Esophagus muscularis mucosa (tissue), 4 donors: ENCODE results near the gene WDR4. TPM values are rescaled to one million over a fixed set of nuclear protein-coding genes. Genes with fewer than 3 reads are reported as not detected.
"Not testable (repeated sequence)": the region's sequence is repeated elsewhere in the genome, so short reads cannot be mapped to it uniquely, and the experiment has no call there.

Experiments used
- DNase-seq: peaks from one replicate; pipeline ENCODE4 v3.0.0-alpha.2; 2017; ENCODE audit errors: extremely low spot score
- H3K27ac ChIP-seq, 4 donors: fragments of 200-600 bp; sonication (generic); replicated peaks in 1 of 4; 1 replicate in 3 of 4; 2 replicates in 1 of 4; pipeline ENCODE4 v1.5.1; 2016 to 2019; ENCODE audit warnings: mild to moderate bottlenecking in 1 of 4
- H3K27me3 ChIP-seq, 4 donors: fragments of 200-600 bp; sonication (generic); one replicate each; pipeline versions ENCODE4 v1.5.1 to v1.6.0; 2016 to 2019
- H3K36me3 ChIP-seq, 4 donors: fragments of 200-600 bp; sonication (generic); one replicate each; pipeline ENCODE4 v1.5.1; 2016 to 2019
- H3K4me1 ChIP-seq, 4 donors: fragments of 200-600 bp; sonication (generic); one replicate each; pipeline ENCODE4 v1.5.1; 2016 to 2019
- H3K4me3 ChIP-seq, 4 donors: fragments of 200-600 bp; sonication (generic); 1 replicate in 2 of 4; 2 replicates in 2 of 4; pipeline ENCODE4 v1.5.1; 2016 to 2019; ENCODE audit warnings: mild to moderate bottlenecking in 4 of 4, moderate library complexity in 1 of 4
- H3K9me3 ChIP-seq, 4 donors: fragments of 200-600 bp; sonication (generic); 1 replicate in 3 of 4; 2 replicates in 1 of 4; pipeline ENCODE4 v1.5.1; 2016 to 2019
- EP300 ChIP-seq: sonication (generic); formaldehyde crosslinking; IDR thresholded peaks from one replicate; pipeline ENCODE4 v1.6.1; 2017; ENCODE audit warnings: antibody characterized with exemption
- POLR2A ChIP-seq: fragments of 450-650 bp; IDR thresholded peaks from one replicate; pipeline ENCODE4 v1.6.1; 2017; ENCODE audit warnings: antibody characterized with exemption, moderate library complexity, mild to moderate bottlenecking, low read depth
- POLR2AphosphoS5 ChIP-seq, 2 donors: sonication (generic); formaldehyde crosslinking; IDR thresholded peaks; one replicate each; pipeline ENCODE4 v1.6.1; 2017; ENCODE audit warnings: antibody characterized with exemption in 2 of 2
- WGBS: methylation state at CpG from one replicate; pipeline ENCODE4 v1.1.5; 2018; 5-methylcytosine and 5-hydroxymethylcytosine counted together
- intact Hi-C: fragments of 100-400 bp; cut with DNase I; formaldehyde crosslinking; loops from one replicate; pipeline ENCODE4 v1.15.1; 2023
- total RNA-seq, 4 donors: library from RNA; depleted of rRNA; stranded (reverse); fragments of >200 nt; gene quantifications; one replicate each; pipeline versions ENCODE4 v1.1.0 to v1.2.1, GENCODE V29; 2016
- TF ChIP-seq, protein P1 (sequence below), 3 experiments: fragments of 200-600 bp in 2 of 3; fragments of 450-650 bp in 1 of 3; sonication (generic) in 2 of 3; IDR thresholded peaks; one replicate each; pipeline ENCODE4 v1.5.1; 2017 to 2019; ENCODE audit warnings: antibody characterized with exemption in 3 of 3, mild to moderate bottlenecking in 2 of 3, moderate library complexity in 1 of 3

Gene WDR4
- total RNA-seq, 4 donors from 2014 or later = 5.8 to 10.1 (median 7.0) TPM

DNA sequence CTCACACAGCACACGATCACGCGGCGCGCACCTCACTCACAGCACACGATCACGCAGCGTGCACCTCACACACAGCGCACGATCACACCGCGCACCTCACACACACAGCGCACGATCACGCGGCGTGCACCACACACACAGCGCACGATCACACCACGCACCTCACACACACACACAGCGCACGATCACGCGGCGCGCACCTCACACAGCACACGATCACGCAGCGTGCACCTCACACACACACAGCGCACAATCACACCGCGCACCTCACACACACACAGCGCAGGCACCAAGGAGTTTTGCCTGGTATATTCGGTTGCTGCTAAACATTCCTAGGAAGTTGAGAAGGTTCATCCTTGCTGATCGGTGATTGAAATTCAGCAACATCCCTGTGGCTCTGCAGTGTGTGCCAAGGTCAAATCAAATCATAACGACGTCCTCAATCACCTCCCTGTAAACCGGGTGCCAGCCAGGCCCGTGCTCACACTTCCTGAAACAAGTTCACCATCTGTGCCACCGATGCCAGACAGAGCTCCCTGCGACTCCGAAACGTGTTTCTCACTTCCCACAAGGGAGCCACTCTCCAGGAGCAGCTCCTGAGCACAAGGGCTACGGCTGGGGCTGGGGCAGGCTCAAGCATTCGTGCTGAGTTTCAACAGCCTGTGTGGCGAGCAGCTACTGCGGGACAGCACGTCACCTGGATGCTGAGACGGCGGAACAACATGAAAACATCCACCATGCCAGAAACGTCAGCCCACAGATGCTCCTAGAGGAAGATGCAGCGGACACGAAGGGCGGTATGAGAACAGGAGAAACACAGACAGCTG lies 30.2 kb downstream of the WDR4 start:
- Histone ChIP-seq H3K27me3 (no peaks in the 10 kb centered on the region), H3K27ac (no peak overlapping the region), H3K36me3 (peaks cover 33 to 92% (median 90%) of the 10 kb centered on the region in 4 donors), H3K4me3 (no peak overlapping the region), H3K4me1 (peaks cover 6 to 15% (median 7%) of the 10 kb centered on the region in 4 donors), H3K9me3 (no peaks in the 10 kb centered on the region)
- DNase-seq = no peak
- WGBS = 91% methylated on average over 49 of the region's 54 CpGs
- intact Hi-C loops = no loop called here
- no peak for TF ChIP-seq POLR2AphosphoS5 (IDR thresholded peaks at IDR 0.05)
- TF ChIP-seq, protein P1, sequence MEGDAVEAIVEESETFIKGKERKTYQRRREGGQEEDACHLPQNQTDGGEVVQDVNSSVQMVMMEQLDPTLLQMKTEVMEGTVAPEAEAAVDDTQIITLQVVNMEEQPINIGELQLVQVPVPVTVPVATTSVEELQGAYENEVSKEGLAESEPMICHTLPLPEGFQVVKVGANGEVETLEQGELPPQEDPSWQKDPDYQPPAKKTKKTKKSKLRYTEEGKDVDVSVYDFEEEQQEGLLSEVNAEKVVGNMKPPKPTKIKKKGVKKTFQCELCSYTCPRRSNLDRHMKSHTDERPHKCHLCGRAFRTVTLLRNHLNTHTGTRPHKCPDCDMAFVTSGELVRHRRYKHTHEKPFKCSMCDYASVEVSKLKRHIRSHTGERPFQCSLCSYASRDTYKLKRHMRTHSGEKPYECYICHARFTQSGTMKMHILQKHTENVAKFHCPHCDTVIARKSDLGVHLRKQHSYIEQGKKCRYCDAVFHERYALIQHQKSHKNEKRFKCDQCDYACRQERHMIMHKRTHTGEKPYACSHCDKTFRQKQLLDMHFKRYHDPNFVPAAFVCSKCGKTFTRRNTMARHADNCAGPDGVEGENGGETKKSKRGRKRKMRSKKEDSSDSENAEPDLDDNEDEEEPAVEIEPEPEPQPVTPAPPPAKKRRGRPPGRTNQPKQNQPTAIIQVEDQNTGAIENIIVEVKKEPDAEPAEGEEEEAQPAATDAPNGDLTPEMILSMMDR (IDR thresholded peaks at IDR 0.05) = no peak
- TF ChIP-seq POLR2A = no peak
- TF ChIP-seq EP300 = no peak

DNA sequence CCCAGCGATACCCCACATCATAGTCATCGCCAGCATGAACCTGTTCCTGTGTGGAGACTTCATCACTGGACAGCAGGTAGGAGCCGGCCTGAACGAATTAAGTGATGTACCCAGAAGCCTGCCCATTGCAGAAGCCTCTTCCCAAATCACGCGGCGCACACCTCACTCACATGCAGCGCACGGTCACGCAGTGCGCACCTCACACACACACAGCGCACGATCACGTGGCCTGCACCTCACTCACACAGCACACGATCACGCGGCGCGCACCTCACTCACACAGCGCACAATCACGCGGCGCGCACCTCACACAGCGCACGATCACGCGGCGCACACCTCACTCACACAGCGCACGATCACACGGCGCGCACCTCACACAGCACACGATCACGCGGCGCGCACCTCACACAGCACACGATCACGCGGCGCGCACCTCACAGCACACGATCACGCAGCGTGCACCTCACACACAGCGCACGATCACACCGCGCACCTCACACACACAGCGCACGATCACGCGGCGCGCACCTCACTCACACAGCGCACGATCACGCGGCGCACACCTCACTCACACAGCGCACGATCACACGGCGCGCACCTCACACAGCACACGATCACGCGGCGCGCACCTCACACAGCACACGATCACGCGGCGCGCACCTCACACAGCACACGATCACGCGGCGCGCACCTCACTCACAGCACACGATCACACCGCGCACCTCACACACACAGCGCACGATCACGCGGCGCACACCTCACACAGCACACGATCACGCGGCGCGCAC lies 31.0 kb downstream of the WDR4 start:
- WGBS = 94% methylated on average over 88 of the region's 95 CpGs

DNA sequence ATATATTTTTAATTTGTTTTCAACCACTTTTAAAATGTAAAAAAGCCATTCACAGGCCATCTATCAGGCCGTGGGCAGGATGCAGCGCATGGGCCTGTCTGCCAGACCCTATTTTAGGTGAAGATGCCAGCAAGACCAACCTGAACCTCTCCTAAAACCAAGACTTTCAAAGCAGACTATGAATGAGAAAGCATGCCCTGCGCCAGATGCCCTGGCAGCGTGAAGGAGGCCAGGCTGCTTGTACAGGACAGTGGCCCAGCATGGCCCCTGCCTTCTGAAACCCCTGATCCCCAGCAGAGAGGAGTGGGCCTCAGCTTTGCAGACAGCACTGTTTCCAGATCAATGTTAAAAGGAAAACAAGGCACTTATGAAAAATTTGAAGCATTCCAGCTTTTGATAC lies 31.6 kb downstream of the WDR4 start:
- TF ChIP-seq EP300 (no peak), POLR2A (no peak), POLR2AphosphoS5 (IDR thresholded peaks at IDR 0.05) (no peak)
- TF ChIP-seq, protein P1 (IDR thresholded peaks at IDR 0.05) = no peak
- intact Hi-C loops = no loop called here
- no peaks in the 10 kb centered on the region for H3K27me3 ChIP-seq
- no peaks in the 10 kb centered on the region for H3K9me3 ChIP-seq
- 91% methylated on average over 4 of the region's 4 CpGs for WGBS
- no peak overlapping the region for H3K27ac ChIP-seq
- H3K36me3 ChIP-seq = peaks cover 25 to 92% (median 79%) of the 10 kb centered on the region in 4 donors
- no peak overlapping the region for H3K4me3 ChIP-seq
- DNase-seq = no peak
- H3K4me1 ChIP-seq = peaks cover 6 to 15% (median 7%) of the 10 kb centered on the region in 4 donors

More for the DNA sequence above, 31.0 kb downstream of the WDR4 start:
- H3K9me3 ChIP-seq, DNase-seq, H3K27me3 ChIP-seq, intact Hi-C loops, H3K27ac ChIP-seq, H3K4me3 ChIP-seq: not testable (repeated sequence)
- Histone ChIP-seq H3K36me3 (peaks cover 27 to 92% (median 83%) of the 10 kb centered on the region in 4 donors), H3K4me1 (peaks cover 6 to 15% (median 7%) of the 10 kb centered on the region in 4 donors)

DNA sequence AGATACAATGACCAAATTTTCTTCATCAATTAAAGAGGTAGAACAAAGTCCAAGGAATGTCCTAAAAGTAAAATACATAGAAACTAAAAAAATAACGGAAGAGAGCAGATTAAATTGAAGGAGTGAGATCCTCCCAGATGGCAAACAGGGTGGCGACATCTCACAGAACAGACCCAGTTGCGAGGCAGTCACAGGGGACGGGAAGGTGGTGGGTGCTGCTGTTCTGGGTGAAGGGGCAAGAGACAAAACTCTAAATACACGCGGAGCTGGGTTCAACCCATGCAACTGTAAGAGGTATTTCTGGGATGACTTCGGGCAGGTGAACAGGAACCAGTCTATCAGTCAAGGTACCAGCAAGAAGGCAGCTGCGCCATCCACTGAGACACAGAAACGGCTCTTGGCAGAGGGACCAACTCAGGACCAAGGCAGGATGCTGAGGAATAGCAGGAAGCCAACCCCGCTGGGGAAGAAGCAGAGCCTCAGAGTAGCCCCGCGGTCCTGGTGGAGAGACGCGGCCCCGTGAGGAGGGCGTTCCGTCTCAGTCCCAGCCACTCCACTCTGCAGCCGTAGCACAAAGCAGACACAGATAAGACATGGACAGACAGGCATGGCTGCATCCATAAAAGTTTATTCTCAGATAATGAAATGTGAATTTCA lies 32.2 kb downstream of the WDR4 start:
- H3K4me1 ChIP-seq = peaks cover 6 to 15% (median 7%) of the 10 kb centered on the region in 4 donors
- no peak for TF ChIP-seq POLR2A
- TF ChIP-seq, protein P1 (IDR thresholded peaks at IDR 0.05) = no peak
- TF ChIP-seq POLR2AphosphoS5 (IDR thresholded peaks at IDR 0.05) = no peak
- no peak for TF ChIP-seq EP300
- peaks cover 27 to 92% (median 79%) of the 10 kb centered on the region in 4 donors for H3K36me3 ChIP-seq
- H3K27ac ChIP-seq = no peak overlapping the region
- H3K9me3 ChIP-seq = no peaks in the 10 kb centered on the region
- intact Hi-C loops = no loop called here
- DNase-seq = no peak
- WGBS = 82% methylated on average over 18 of the region's 18 CpGs
- no peaks in the 10 kb centered on the region for H3K27me3 ChIP-seq
- H3K4me3 ChIP-seq = no peak overlapping the region
